GM12878 (cell line): ENCODE results near the gene ATF2.

Experiments used
- CTCF ChIP-seq, 3 experiments: IDR thresholded peaks in 2 of 3; conservative IDR thresholded peaks in 1 of 3; 2 replicates each; pipeline ENCODE4 v1.5.1; 2011; ENCODE audit warnings: low read depth in 3 of 3, low read length in 3 of 3, mild to moderate bottlenecking in 3 of 3, control low read depth in 2 of 3, moderate library complexity in 2 of 3, inconsistent platforms in 1 of 3, mixed read lengths in 1 of 3; ENCODE audit not compliant: control insufficient read depth in 2 of 3, insufficient read depth in 1 of 3; ENCODE audit errors: extremely low read depth in 1 of 3
- GABPA ChIP-seq: IDR thresholded peaks from 2 replicates; pipeline ENCODE4 v1.6.1; 2014; ENCODE audit warnings: antibody characterized with exemption, low read depth, mild to moderate bottlenecking, inconsistent platforms
- HCFC1 ChIP-seq: fragments of 150-350 bp; IDR thresholded peaks from 2 replicates; pipeline ENCODE4 v1.6.1; 2014; ENCODE audit warnings: low read length
- ZNF274 ChIP-seq: IDR thresholded peaks from one replicate; pipeline ENCODE4 v1.8.0; 2011; ENCODE audit not compliant: insufficient read length, insufficient read depth

GRCh38 chr2:175206866-175207265 is 38.9 kb upstream of the ATF2 start:
- TF ChIP-seq CTCF (IDR thresholded peaks at IDR 0.05 in 2 of 3, conservative IDR thresholded peaks at IDR 0.05 in 1 of 3; ENCODE audit: control insufficient read depth in 2 of 3, extremely low read depth in 1 of 3, insufficient read depth in 1 of 3, low read depth in 3 of 3, low read length in 3 of 3) (no peak), HCFC1 (no peak), ZNF274 (no peak), GABPA (no peak)
